Suprapubic skin (tissue), 4 donors: ENCODE results near the gene GADL1. TPM values are rescaled to one million over a fixed set of nuclear protein-coding genes. Genes with fewer than 3 reads are reported as not detected.

Source experiments
- DNase-seq, 2 donors: peaks; one replicate each; pipeline ENCODE4 v3.0.0-alpha.2; 2019; ENCODE audit warnings: low spot score in 2 of 2
- H3K27ac ChIP-seq: fragments of 200-600 bp; sonication (generic); one replicate; pipeline ENCODE4 v1.5.1; 2019
- H3K27me3 ChIP-seq: fragments of 200-600 bp; sonication (generic); one replicate; pipeline ENCODE4 v1.5.1; 2019
- H3K36me3 ChIP-seq: fragments of 200-600 bp; sonication (generic); one replicate; pipeline ENCODE4 v1.5.1; 2019
- H3K4me1 ChIP-seq: fragments of 200-600 bp; sonication (generic); one replicate; pipeline ENCODE4 v1.5.1; 2019
- H3K4me3 ChIP-seq: fragments of 200-600 bp; sonication (generic); one replicate; pipeline ENCODE4 v1.5.1; 2019; ENCODE audit warnings: mild to moderate bottlenecking
- H3K9me3 ChIP-seq: fragments of 200-600 bp; sonication (generic); one replicate; pipeline ENCODE4 v1.5.1; 2019
- CTCF ChIP-seq, 2 donors: fragments of 200-600 bp in 1 of 2; fragments of 450-650 bp in 1 of 2; sonication (generic) in 1 of 2; IDR thresholded peaks; one replicate each; pipeline ENCODE4 v1.5.1; 2016 to 2019; ENCODE audit warnings: antibody characterized with exemption in 2 of 2, mild to moderate bottlenecking in 1 of 2, moderate library complexity in 1 of 2
- EP300 ChIP-seq: sonication (generic); formaldehyde crosslinking; IDR thresholded peaks from one replicate; pipeline ENCODE4 v1.6.1; 2017; ENCODE audit warnings: antibody characterized with exemption
- POLR2A ChIP-seq, 2 donors: fragments of 450-650 bp; IDR thresholded peaks; one replicate each; pipeline ENCODE4 v1.6.1; 2017; ENCODE audit warnings: antibody characterized with exemption in 2 of 2, mild to moderate bottlenecking in 2 of 2, moderate library complexity in 2 of 2
- POLR2AphosphoS5 ChIP-seq, 3 donors: sonication (generic); formaldehyde crosslinking; IDR thresholded peaks; one replicate each; pipeline ENCODE4 v1.6.1; 2017; ENCODE audit warnings: antibody characterized with exemption in 3 of 3
- WGBS: methylation state at CpG from one replicate; pipeline ENCODE4 v1.1.5; 2018; 5-methylcytosine and 5-hydroxymethylcytosine counted together
- total RNA-seq, 4 donors: library from RNA; depleted of rRNA; stranded (reverse); fragments of >200 nt; gene quantifications; one replicate each; pipeline ENCODE4 v1.1.0, GENCODE V29; 2016

GADL1 gene
- total RNA-seq, 4 donors from 2014 or later: not detected

DNA sequence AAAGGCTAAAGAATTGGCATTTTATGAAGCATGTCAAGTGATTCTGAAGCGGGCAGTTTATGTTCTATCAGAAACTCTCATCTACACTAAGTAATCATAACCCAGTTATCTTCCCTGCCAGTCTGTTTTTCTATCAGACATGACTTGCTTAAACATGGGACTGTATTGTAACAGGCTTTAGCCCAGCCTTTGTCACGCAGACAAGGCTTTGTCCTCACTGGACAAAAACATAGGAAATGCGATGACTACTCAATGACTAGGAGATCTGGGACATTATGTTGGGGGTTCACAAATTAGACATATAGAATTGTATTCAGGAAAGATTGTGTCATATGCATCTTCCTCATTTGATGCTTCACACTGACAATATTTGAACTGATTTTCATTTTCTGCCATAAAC is 115.5 kb downstream of the GADL1 start:
- Histone ChIP-seq H3K4me1 (no peaks in the 10 kb centered on the region), H3K4me3 (no peak overlapping the region), H3K9me3 (no peaks in the 10 kb centered on the region), H3K36me3 (no peaks in the 10 kb centered on the region), H3K27ac (no peak overlapping the region), H3K27me3 (no peaks in the 10 kb centered on the region)
- WGBS: 93% methylated on average over 3 of the region's 3 CpGs
- no peak for TF ChIP-seq CTCF (IDR thresholded peaks at IDR 0.05)
- TF ChIP-seq POLR2AphosphoS5 (IDR thresholded peaks at IDR 0.05): no peak
- TF ChIP-seq POLR2A (IDR thresholded peaks at IDR 0.05): no peak
- TF ChIP-seq EP300: no peak
- DNase-seq: no peak

DNA sequence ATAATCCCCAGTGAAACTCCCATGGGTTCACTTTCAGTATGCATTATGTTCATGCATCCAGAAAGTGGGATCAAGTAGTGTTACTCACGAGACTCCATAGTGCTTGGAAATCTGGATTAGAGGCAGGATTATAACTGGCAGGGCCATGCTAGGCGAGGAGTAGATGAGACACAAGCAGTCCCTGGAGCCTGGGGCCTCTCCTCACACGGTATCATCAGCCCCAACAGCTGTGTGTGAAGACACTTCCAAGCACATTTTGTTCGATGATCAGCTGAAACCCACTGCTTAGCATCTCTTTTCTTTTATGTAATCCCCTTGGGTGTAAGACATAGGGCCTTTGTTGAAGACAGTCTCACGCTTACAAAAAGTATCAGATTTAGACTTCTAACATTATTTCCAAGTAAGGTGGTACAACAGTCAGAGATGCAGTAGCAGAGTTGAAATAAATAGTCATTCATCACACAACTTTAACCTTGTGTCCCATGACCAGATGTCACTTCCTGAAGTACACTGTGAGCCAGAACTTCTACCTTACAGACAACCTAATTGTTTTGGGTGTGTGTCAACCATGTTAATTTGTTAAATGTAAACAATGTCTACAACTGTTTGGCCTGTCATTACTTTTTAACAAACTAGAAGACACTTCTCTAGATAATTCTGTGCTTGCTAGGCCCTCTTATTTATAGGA is 116.9 kb downstream of the GADL1 start:
- Histone ChIP-seq H3K27me3 (no peaks in the 10 kb centered on the region), H3K9me3 (no peaks in the 10 kb centered on the region), H3K4me1 (no peaks in the 10 kb centered on the region), H3K36me3 (no peaks in the 10 kb centered on the region), H3K27ac (no peak overlapping the region), H3K4me3 (no peak overlapping the region)
- 86% methylated on average over 5 of the region's 5 CpGs for WGBS
- no peak for TF ChIP-seq EP300
- TF ChIP-seq POLR2AphosphoS5 (IDR thresholded peaks at IDR 0.05): no peak
- TF ChIP-seq CTCF (IDR thresholded peaks at IDR 0.05): no peak
- TF ChIP-seq POLR2A (IDR thresholded peaks at IDR 0.05): no peak
- no peak for DNase-seq

DNA sequence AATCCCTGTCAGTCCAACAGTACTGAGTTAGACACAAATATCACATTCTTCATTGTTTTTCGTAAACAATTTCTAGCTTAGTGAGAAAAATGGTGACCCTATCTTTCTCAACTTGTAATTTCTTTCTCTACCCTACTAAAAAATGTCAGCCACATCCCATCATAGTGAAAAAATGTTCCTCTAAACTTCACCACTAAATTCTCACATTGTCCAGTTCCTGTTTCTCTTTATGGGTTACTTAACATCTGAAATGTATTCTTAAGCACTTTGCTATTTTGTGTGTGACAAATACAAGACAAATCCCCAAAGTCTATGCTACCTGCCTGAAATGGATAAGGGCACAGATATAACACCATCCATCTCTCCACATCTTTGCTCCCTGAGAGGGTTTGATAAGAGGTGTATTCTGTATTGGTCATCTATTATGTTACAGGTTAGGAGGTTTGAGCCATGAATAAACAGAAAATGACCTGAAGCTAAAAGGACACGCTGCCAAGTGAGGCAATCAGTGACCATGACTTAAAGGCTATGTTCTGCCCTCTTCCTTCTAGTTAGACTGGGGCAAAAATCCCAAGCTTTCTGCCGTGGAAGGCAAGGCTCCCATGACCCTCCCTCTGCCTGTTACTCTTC is 118.2 kb downstream of the GADL1 start:
- H3K36me3 ChIP-seq: no peaks in the 10 kb centered on the region
- WGBS: 85% methylated on average over 3 of the region's 3 CpGs

GRCh38 chr3:30775040-30775439 is 119.4 kb downstream of the GADL1 start:
- 62% methylated on average over 10 of the region's 10 CpGs for WGBS
- TF ChIP-seq CTCF (IDR thresholded peaks at IDR 0.05): no peak
- TF ChIP-seq EP300: no peak
- TF ChIP-seq POLR2A (IDR thresholded peaks at IDR 0.05): no peak
- no peak for TF ChIP-seq POLR2AphosphoS5 (IDR thresholded peaks at IDR 0.05)
- no peak for DNase-seq
- Histone ChIP-seq H3K27me3 (no peaks in the 10 kb centered on the region), H3K4me1 (no peaks in the 10 kb centered on the region), H3K36me3 (no peaks in the 10 kb centered on the region), H3K9me3 (no peaks in the 10 kb centered on the region), H3K4me3 (no peak overlapping the region), H3K27ac (no peak overlapping the region)

More for the DNA sequence above, 118.2 kb downstream of the GADL1 start:
- no peak for DNase-seq
- Histone ChIP-seq H3K4me3 (no peak overlapping the region), H3K27ac (no peak overlapping the region), H3K27me3 (no peaks in the 10 kb centered on the region), H3K9me3 (no peaks in the 10 kb centered on the region), H3K4me1 (no peaks in the 10 kb centered on the region)
- TF ChIP-seq CTCF (IDR thresholded peaks at IDR 0.05) (no peak), POLR2A (IDR thresholded peaks at IDR 0.05) (no peak), POLR2AphosphoS5 (IDR thresholded peaks at IDR 0.05) (no peak), EP300 (no peak)

DNA sequence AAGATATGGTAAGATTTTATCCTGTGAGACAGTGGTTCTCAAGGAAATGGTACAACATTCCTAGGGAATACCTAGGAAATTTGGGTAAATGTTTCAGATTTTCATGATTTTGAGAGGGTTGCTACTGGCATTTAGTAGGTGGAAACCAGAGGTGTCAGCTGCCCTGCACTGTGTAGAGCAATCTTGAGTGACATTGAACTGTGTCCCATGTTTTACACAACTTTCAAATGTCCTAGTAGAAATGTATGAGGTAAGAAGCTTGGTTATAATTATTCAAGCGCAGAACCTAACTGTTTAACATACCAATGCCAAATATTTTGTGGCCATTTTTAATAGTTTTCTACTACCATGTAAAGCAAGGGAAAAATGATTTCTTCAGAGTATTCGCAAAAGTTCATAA is 120.4 kb downstream of the GADL1 start:
- DNase-seq: no peak
- no peaks in the 10 kb centered on the region for H3K36me3 ChIP-seq
- H3K9me3 ChIP-seq: no peaks in the 10 kb centered on the region
- no peaks in the 10 kb centered on the region for H3K4me1 ChIP-seq
- no peaks in the 10 kb centered on the region for H3K27me3 ChIP-seq
- no peak overlapping the region for H3K27ac ChIP-seq
- TF ChIP-seq POLR2A (IDR thresholded peaks at IDR 0.05) (no peak), POLR2AphosphoS5 (IDR thresholded peaks at IDR 0.05) (no peak), EP300 (no peak), CTCF (IDR thresholded peaks at IDR 0.05) (no peak)
- H3K4me3 ChIP-seq: no peak overlapping the region
- 73% methylated on average over 2 of the region's 2 CpGs for WGBS
